HK-2 (cell line): Measurements from ENCODE around the gene MEF2C.

Experiments used
- DNase-seq: peaks from one replicate; pipeline ENCODE4 v3.0.0-alpha.2; 2018; ENCODE audit not compliant: unreplicated experiment

The MEF2C gene

DNA sequence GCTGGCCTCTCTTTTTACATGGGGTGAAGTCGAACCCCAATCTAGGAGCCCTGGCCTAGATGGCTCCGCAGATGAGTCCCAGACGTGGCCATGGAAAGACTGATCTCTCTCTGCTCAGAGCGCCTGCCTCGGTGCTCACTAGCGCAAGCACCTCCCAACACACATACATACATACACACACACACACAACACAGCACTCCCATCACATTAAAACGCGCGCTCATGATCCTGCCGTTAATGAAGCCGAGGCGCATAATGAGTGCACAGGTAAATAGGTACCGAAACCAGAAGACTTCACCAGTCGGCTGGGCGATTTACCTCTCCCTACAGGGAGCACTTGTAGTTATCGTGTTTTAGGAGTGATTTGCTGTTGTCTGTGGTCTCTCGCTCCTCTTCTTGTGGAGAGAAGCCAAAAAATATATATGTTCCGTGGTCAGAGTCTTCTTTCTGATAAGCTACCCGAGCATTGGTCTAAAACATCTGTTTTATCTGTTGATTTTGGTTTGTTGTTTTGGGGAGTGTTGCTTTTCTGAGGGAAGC lies 207.7 kb downstream of the MEF2C start:
- DNase-seq: no peak

GRCh38 chr5:88674356-88675167 lies 208.4 kb downstream of the MEF2C start:
- DNase-seq: peak; percentile 65

DNA sequence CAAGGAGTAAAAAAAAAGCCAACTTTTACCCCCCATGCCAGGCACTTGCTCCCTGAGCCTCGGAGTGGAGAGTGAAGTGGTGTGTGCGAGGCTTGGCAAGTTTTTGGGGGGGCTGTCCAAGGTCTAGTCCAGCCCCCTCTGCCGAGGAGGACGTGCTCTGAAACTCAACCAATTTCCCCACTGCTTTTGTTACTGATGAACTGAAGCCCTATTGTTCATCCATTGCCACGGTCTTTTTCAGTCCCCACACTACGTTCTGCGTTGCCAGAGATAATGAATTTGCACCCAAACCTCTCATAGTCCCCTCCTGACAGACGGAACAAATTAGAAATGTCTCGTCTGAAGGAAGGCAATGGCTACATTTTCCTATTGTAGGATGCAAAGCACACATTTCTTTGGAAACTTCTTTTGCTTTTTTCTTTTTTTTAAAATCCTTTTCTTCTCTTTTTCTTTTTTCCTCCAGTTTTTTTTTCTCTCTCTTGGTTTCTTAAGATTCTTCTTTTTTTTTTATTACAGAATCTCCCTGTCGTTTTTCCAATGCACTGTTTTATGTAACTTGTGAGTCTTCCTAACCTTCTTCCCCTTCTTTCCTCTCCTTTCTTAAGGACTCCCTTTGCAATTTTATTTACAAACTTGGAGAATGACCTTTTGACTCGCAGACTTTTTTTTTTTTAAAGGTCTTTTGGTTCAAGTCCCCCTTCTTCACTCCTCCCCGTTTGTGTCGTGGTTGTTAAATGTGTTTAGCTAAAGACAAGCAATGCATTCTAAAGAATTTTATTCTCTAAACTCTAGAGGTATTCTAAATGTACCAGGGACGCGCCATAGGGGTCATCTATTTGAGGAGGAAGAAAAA lies 209.5 kb downstream of the MEF2C start:
- DNase-seq: no peak

GRCh38 chr5:88672644-88673252 lies 210.2 kb downstream of the MEF2C start:
- no peak for DNase-seq

GRCh38 chr5:88671505-88672499 lies 211.2 kb downstream of the MEF2C start:
- no peak for DNase-seq

GRCh38 chr5:88671106-88671504 lies 211.9 kb downstream of the MEF2C start:
- no peak for DNase-seq

DNA sequence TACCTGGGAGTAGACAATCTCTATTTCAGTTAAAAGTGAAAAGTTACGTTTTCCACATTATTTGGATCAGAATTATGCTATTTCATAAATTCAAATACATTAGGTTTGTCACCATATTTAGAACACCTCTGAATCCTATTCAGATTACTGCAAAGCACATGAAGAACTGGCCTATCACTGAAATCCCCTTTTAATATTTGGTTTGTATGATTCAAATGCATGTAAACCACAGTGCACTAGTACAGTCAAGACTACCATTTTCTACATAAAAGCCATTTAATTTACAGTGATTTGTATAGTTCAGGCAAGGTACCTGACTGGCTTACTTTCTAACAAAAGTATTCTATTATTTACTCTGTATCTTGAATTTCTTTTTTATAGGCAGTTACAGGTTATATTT lies 212.5 kb downstream of the MEF2C start:
- no peak for DNase-seq

DNA sequence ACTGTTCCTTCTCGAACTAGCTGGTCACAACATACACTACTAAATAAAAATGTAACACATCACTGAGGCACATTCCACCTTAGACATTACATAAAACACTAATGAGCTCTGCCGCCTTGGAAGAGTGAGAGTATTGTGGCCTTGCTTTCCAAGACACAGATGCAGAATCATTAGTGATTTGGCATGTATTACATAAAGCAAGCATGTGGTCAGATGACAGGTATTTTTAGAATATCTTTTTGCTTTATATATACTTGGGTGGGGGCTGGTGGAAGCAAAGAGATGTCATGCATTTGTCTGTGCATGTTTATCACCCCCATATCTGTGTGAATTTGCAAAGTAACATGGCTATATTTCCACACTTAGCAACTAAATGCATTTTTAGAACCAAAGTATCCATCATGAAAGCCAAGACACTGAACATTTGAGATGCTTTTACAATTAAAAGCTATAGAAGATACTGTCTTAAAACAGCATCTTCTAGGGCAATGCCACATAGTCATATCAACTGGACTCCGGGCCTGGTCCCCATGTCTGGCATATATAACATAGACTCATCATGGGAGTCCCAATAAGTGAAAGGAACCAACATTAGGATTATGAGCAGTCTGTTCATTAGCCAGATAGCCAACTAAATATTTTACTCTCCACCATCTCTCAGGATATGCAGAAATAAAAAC lies 213.5 kb downstream of the MEF2C start:
- DNase-seq: no peak

- DNase-seq: no peak
These were observed 215.3 kb downstream of the MEF2C start for GRCh38 chr5:88667496-88668201.
